Activated T-helper 17 cell treated with anti-CD3 and anti-CD28 coated beads, Interleukin-2, amount 50 U/mL, for 72 hours (primary cell): ENCODE results near the gene VN1R4. TPM values are rescaled to one million over a fixed set of nuclear protein-coding genes. Genes with fewer than 3 reads are reported as not detected.
"Not testable (repeated sequence)": the region's sequence is repeated elsewhere in the genome, so short reads cannot be mapped to it uniquely, and the experiment has no call there.

Source experiments
- ATAC-seq: fragments of 150-1000 bp; cut with Tn5 transposase; replicated peaks from 2 replicates; pipeline ENCODE4 v1.10.0; 2021; ENCODE audit warnings: mild to moderate bottlenecking, moderate library complexity
- H3K27ac Mint-ChIP-seq: one replicate; pipeline ENCODE4 v1.8.0; 2022; ENCODE audit warnings: mixed read lengths
- H3K27me3 Mint-ChIP-seq: one replicate; pipeline ENCODE4 v1.8.0; 2022; ENCODE audit warnings: mixed read lengths
- H3K36me3 Mint-ChIP-seq: one replicate; pipeline ENCODE4 v1.8.0; 2022; ENCODE audit warnings: low read depth, mild to moderate bottlenecking, mixed read lengths
- H3K4me1 Mint-ChIP-seq: one replicate; pipeline ENCODE4 v1.8.0; 2022; ENCODE audit warnings: mixed read lengths
- H3K4me3 Mint-ChIP-seq: one replicate; pipeline ENCODE4 v1.8.0; 2022; ENCODE audit warnings: mild to moderate bottlenecking, mixed read lengths
- H3K9me3 Mint-ChIP-seq: one replicate; pipeline ENCODE4 v1.8.0; 2022; ENCODE audit warnings: mixed read lengths
- total RNA-seq, 2 donors: library from RNA; stranded (reverse); gene quantifications; one replicate each; pipeline ENCODE4 v1.2.3, GENCODE V29; 2022

The VN1R4 gene, protein sequence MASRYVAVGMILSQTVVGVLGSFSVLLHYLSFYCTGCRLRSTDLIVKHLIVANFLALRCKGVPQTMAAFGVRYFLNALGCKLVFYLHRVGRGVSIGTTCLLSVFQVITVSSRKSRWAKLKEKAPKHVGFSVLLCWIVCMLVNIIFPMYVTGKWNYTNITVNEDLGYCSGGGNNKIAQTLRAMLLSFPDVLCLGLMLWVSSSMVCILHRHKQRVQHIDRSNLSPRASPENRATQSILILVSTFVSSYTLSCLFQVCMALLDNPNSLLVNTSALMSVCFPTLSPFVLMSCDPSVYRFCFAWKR
- not detected for total RNA-seq

DNA sequence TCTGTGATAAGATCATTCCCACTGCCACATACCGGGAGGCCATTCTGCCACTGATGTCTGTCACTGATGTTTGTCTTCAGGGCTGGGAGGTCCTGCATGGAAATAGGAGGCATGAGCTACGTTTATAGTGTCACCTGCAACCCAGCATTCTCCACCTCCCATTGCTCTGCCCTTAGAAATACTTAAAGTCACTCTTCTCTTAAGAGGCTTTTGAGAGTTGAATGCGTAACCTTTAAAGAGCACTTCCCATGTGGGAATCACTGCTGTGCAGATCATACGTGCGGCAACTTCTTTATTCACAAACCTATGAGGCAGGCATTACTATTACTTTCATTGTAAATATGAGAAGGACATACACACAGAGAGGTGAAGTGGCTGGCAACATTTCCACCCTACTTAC, at the start of gene VN1R4:
VN1R4 (minus strand) TSS at position 101 of the 400 bp plus-strand sequence; CDS start at position 43, 58 bp downstream.
- ATAC-seq, H3K4me3 Mint-ChIP-seq, H3K4me1 Mint-ChIP-seq, H3K36me3 Mint-ChIP-seq, H3K27ac Mint-ChIP-seq: not testable (repeated sequence)
- Mint-ChIP-seq H3K27me3 (peaks cover 13% of the 10 kb centered on the region), H3K9me3 (peaks cover 38% of the 10 kb centered on the region)

DNA sequence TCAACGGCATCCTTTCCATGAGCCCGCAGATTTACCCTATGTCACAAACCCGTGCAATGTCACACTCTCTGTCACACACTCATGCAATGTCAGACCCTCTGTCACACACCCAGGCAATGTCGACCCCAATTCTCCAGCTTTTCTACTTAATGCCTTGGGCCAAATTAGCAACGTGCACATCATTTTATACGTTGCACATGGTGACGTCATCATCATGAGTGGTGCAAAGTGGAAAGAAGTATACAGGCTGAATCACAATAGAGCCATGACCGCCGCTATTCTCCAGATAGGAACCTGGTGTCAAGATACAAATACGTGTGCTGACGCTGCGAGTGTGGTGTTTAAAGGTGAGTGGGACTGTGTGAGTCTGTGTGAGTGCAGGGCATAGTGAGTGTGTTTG, 44.4 kb upstream of the VN1R4 start:
- Mint-ChIP-seq H3K27ac (no peak overlapping the region), H3K36me3 (peaks cover 5% of the 10 kb centered on the region), H3K9me3 (peaks cover 20% of the 10 kb centered on the region), H3K4me3 (no peak overlapping the region), H3K4me1 (no peaks in the 10 kb centered on the region), H3K27me3 (peaks cover 22% of the 10 kb centered on the region)
- ATAC-seq = no peak

DNA sequence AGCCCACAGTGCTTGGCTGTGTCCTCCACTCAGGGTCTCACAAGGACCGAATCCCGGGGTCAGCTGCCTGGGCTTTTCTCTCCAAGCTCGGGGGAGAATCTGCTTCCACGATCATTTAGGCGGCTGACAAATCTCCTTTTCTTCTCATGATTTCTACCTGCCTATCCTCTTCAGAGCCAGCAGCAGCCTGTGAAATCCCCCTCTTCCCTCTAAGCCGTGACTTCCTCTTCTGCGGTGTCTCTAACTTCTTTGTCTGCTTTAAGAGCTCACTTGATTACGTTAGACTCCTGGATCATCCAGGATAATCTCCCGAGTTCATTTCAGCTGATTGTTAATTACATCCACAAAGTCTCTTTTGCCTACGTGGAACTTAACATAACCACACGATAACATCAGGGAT, 43.5 kb upstream of the VN1R4 start:
- H3K4me3 Mint-ChIP-seq = no peak overlapping the region
- peaks cover 29% of the 10 kb centered on the region for H3K27me3 Mint-ChIP-seq
- no peak overlapping the region for H3K27ac Mint-ChIP-seq
- peaks cover 21% of the 10 kb centered on the region for H3K9me3 Mint-ChIP-seq
- peaks cover 5% of the 10 kb centered on the region for H3K36me3 Mint-ChIP-seq
- no peak for ATAC-seq
- H3K4me1 Mint-ChIP-seq = no peaks in the 10 kb centered on the region

DNA sequence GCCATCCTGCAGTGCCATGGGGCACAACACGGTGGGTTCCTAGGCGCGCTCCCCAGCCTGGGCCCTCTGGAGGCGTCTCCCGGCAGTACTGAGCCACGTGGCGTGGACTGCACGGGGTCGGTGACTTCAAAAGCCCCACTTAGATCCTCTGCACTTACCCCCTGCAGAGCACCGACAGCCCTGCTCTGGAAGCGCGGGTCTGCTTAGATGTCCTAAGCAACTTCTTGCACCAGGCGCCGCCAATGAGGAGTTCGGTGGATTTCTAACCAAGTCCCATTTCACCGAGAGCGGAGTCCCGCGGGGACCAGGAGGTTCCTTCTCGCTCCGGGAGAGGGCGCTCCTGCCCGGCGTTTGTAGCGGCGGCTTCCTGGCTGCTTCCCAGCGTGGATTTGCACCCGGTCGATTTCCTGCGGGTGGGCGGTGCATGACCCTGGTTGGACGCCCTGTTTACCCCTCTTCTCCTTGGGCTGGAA, 40.9 kb upstream of the VN1R4 start:
- Mint-ChIP-seq H3K27ac (no peak overlapping the region), H3K36me3 (peaks cover 5% of the 10 kb centered on the region), H3K4me3 (no peak overlapping the region), H3K9me3 (peaks cover 22% of the 10 kb centered on the region), H3K27me3 (peaks cover 24% of the 10 kb centered on the region), H3K4me1 (no peaks in the 10 kb centered on the region)
- ATAC-seq = no peak

DNA sequence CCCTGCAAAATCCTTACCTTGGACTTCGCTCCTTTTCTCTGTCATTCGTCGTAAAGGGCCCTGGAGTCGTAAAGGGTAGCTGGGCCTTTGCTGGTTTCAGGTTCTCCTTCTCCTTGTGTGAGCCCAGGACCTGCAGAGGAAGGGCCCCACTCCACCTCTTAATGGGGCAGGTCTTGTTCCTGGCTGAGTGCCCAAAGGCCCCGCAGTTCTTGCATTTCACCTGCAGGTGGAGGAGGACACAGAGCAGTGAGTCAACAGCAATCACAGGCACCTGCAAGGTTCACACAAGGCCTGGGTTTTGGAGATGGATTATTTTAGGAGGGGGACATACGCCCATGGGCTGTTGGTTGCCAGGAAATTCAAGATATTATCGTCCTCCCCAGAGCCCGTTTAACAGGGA, 33.8 kb upstream of the VN1R4 start:
- not testable (repeated sequence) for H3K27ac Mint-ChIP-seq, H3K27me3 Mint-ChIP-seq

DNA sequence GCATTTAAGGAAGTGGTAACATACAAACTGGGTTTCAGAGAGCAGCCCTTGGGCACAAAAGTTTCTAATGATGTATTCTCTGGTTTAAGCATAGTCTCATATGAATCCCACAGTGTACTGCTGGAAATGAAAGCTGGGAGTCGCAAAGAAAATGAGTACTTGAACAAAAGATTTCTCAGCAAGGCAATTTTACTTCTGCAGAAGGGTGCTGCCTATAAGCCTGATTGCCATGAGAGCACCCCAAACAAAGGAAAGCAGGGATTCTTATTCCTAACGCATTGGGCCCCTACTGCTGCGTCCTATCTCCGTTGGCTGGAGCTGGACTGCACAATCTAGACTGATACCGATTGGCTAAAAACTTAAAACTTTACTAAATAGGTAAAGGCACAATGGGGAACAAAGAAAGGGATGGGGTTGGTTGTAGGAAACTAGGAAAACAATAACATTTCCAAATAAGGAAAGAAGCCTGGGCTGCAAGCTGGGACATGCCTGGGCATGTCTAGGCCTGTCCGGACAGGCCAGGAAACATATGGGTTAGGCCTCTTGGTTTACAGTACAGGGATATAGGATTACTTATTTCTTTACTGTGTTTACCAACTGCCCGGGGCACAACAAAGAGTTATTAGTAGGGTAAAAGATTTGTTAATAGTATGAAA, 27.4 kb upstream of the VN1R4 start:
- Mint-ChIP-seq H3K27me3 (no peaks in the 10 kb centered on the region), H3K27ac (no peak overlapping the region), H3K4me3 (no peak overlapping the region), H3K9me3 (peaks cover 28% of the 10 kb centered on the region), H3K4me1 (no peaks in the 10 kb centered on the region), H3K36me3 (no peaks in the 10 kb centered on the region)
- no peak for ATAC-seq

More for the DNA sequence above, 33.8 kb upstream of the VN1R4 start:
- H3K36me3 Mint-ChIP-seq, H3K4me1 Mint-ChIP-seq, ATAC-seq, H3K4me3 Mint-ChIP-seq: not testable (repeated sequence)
- H3K9me3 Mint-ChIP-seq = peaks cover 16% of the 10 kb centered on the region

DNA sequence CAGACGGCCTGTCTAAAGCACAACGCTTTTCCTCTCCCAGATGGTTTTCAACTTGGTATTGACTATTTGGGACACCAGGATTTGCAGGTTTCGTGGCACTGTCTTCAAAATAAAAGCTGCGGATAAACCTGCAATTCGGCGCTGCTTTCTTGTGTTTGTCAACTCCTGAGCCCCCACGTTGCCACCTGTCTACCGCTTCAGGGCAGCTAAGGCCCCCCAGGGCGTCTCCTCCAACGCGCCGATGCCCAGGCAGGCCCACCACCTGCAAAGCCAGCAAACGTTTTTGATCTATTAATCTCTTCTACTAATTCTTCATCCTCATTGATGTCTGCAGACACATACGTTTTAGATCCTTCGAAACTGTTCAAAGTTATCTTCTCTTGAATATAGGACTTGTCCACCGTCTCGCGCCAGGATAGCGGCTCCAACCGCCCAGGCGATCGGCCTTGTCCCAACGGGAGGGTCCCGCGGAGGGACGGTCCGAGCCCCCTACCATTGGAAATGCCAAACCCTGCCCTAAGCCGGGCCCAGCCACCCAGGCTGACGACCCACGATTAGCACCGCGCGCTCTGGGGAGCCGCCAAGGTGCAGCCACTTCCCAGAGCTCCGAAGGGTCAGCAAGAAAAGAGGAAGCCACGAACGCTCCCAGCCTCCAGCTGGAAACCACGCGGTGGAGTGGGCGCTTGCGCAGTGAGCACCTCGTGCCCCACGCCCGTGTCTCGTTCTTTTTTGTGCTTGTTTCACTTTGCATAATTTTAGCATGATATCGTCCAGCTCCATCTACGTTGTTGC, 23.4 kb upstream of the VN1R4 start:
- H3K27ac Mint-ChIP-seq = no peak overlapping the region
- H3K36me3 Mint-ChIP-seq = no peaks in the 10 kb centered on the region
- ATAC-seq = no peak
- no peaks in the 10 kb centered on the region for H3K27me3 Mint-ChIP-seq
- no peaks in the 10 kb centered on the region for H3K4me1 Mint-ChIP-seq
- H3K4me3 Mint-ChIP-seq = no peak overlapping the region
- H3K9me3 Mint-ChIP-seq = peaks cover 27% of the 10 kb centered on the region

DNA sequence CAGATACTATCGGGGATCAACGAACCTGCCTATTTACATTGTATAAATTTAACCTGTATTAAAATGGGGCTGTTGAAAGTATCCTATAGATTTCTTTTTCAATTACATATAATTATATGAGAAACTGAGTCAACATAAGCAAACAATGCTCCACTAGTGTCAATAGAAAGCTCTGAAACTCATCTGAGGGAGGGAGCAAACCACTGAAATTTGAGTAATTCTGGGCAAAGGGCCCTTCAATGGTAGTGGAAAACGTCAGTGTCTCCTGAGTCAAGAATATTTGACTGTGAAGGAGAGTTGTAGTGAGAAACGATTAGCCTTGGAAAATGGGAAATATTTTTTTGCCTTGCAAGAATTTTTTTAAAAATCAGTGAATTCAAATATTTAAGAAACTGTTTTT, 17.6 kb upstream of the VN1R4 start:
- peaks cover 5% of the 10 kb centered on the region for H3K9me3 Mint-ChIP-seq
- no peak overlapping the region for H3K4me3 Mint-ChIP-seq
- no peaks in the 10 kb centered on the region for H3K4me1 Mint-ChIP-seq
- no peak overlapping the region for H3K27ac Mint-ChIP-seq
- no peak for ATAC-seq
- no peaks in the 10 kb centered on the region for H3K27me3 Mint-ChIP-seq
- H3K36me3 Mint-ChIP-seq = no peaks in the 10 kb centered on the region

DNA sequence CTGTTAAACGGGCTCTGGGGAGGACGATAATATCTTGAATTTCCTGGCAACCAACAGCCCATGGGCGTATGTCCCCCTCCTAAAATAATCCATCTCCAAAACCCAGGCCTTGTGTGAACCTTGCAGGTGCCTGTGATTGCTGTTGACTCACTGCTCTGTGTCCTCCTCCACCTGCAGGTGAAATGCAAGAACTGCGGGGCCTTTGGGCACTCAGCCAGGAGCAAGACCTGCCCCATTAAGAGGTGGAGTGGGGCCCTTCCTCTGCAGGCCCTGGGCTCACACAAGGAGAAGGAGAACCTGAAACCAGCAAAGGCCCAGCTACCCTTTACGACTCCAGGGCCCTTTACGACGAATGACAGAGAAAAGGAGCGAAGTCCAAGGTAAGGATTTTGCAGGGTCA, 14.4 kb upstream of the VN1R4 start:
- H3K27ac Mint-ChIP-seq, ATAC-seq, H3K4me3 Mint-ChIP-seq: not testable (repeated sequence)

DNA sequence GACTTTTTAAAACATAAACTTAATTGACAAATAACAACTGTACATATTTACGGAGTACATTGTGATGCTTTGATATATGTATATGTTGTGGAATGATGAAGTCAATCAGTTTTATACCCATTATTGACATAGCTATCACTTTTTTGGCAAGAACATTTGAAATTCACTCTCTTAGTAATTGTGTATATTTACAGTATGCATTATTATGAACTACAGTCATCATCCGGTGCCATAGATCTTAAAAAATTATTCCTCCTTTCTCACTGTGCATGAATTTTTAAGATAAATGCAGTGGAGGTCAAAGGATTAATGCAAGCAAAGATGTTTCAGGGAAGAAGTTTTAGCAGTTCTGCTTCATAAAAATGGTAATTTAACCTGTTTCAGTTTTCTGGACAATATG, 8.0 kb upstream of the VN1R4 start:
- Mint-ChIP-seq H3K9me3 (peaks cover 35% of the 10 kb centered on the region), H3K27ac (no peak overlapping the region), H3K4me3 (no peak overlapping the region), H3K36me3 (no peaks in the 10 kb centered on the region), H3K4me1 (no peaks in the 10 kb centered on the region), H3K27me3 (peaks cover 12% of the 10 kb centered on the region)
- no peak for ATAC-seq

More for the DNA sequence above, 14.4 kb upstream of the VN1R4 start:
- not testable (repeated sequence) for H3K27me3 Mint-ChIP-seq, H3K4me1 Mint-ChIP-seq, H3K36me3 Mint-ChIP-seq
- H3K9me3 Mint-ChIP-seq = peaks cover 13% of the 10 kb centered on the region

DNA sequence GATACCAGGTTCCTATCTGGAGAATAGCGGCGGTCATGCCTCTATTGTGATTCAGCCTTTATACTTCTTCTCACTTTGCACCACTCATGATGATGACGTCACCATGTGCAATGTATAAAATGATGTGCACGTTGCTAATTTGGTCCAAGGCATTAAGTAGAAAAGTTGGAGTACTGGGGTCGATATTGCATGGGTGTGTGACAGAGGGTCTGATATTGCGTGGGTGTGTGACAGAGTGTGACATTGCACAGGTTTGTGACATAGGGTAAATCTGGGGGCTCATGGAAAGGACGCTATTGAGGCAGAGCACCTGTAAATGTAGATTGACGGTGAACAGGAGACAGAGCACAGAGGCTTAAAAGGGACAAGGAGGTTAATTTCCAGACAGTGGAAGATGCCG, 4.5 kb upstream of the VN1R4 start:
- no peaks in the 10 kb centered on the region for H3K36me3 Mint-ChIP-seq
- no peaks in the 10 kb centered on the region for H3K4me1 Mint-ChIP-seq
- H3K4me3 Mint-ChIP-seq = no peak overlapping the region
- H3K27me3 Mint-ChIP-seq = peaks cover 12% of the 10 kb centered on the region
- peaks cover 26% of the 10 kb centered on the region for H3K9me3 Mint-ChIP-seq
- H3K27ac Mint-ChIP-seq = no peak overlapping the region
- ATAC-seq = no peak

DNA sequence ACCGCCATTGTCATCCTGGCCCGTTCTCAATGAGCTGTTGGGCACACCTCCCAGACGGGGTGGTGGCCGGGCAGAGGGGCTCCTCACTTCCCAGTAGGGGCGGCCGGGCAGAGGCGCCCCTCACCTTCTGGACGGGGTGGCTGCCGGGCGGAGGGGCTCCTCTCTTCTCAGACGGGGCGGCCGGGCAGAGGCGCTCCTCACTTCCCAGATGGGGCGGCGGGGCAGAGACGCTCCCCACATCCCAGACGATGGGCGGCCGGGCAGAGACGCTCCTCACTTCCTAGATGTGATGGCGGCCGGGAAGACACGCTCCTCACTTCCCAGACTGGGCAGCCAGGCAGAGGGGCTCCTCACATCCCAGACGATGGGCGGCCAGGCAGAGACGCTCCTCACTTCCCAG, 2.3 kb upstream of the VN1R4 start:
- H3K4me1 Mint-ChIP-seq, H3K36me3 Mint-ChIP-seq, ATAC-seq, H3K4me3 Mint-ChIP-seq, H3K27ac Mint-ChIP-seq: not testable (repeated sequence)
- Mint-ChIP-seq H3K9me3 (peaks cover 36% of the 10 kb centered on the region), H3K27me3 (peaks cover 12% of the 10 kb centered on the region)

DNA sequence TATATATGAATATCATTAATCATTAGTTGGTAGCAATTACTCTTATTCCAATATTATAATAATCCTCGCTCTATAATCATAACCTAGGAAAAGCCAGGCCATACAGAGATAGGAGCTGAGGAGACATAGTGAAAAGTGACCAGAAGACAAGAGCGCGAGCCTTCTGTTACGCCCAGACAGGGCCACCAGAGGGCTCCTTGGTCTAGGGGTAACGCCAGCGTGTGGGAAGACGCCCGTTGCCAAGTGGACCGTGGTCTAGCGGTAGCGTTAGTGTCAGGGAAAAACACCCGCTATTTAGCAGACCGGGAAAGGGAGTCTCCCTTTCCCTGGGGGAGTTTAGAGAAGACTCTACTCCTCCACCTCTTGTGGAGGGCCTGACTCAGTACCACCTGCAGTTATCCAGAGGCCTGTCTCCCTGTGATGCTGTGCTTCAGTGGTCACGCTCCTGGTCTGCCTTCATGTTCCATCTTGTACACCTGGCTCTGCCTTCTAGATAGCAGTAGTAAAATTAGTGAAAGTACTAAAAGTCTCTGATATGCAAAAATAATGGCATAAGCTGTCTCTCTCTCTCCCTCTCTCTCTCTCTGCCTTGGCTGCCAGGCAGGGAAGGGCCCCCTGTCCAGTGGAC, 9.7 kb downstream of the VN1R4 start, which contains the start of gene VN1R2:
VN1R2 (plus strand) TSS at position 578 of the 628 bp plus-strand sequence. CDS start 84 bp downstream, outside the sequence.
- H3K4me3 Mint-ChIP-seq, H3K4me1 Mint-ChIP-seq, H3K36me3 Mint-ChIP-seq, H3K27ac Mint-ChIP-seq, H3K27me3 Mint-ChIP-seq, ATAC-seq: not testable (repeated sequence)
- peaks cover 16% of the 10 kb centered on the region for H3K9me3 Mint-ChIP-seq
